PFSK-1 (cell line): ENCODE measurements around the gene NR6A1.

ENCODE experiments used
- FOXP2 ChIP-seq: optimal IDR thresholded peaks from 2 replicates; pipeline ENCODE3; 2011; ENCODE audit warnings: borderline replicate concordance, control low read depth, inconsistent platforms; ENCODE audit not compliant: insufficient read depth; ENCODE audit errors: extremely low read length, extremely low read depth
- POLR2AphosphoS5 ChIP-seq: IDR thresholded peaks from 2 replicates; pipeline ENCODE4 v1.6.1; 2012; ENCODE audit warnings: low read depth, mild to moderate bottlenecking, control low read depth, low read length, moderate library complexity
- REST ChIP-seq, 2 experiments: IDR thresholded peaks; 2 replicates each; pipeline versions ENCODE4 v1.6.1 to v1.8.0; 2011 to 2012; ENCODE audit warnings: low read depth in 2 of 2, low read length in 2 of 2, control low read depth in 1 of 2, inconsistent platforms in 1 of 2, mild to moderate bottlenecking in 1 of 2, moderate library complexity in 1 of 2; ENCODE audit not compliant: insufficient read depth in 1 of 2
- SIN3A ChIP-seq: IDR thresholded peaks from 2 replicates; pipeline ENCODE4 v1.6.1; 2012; ENCODE audit warnings: mild to moderate bottlenecking, low read length, moderate library complexity, borderline replicate concordance; ENCODE audit not compliant: insufficient read depth
- TAF1 ChIP-seq: IDR thresholded peaks from 2 replicates; pipeline ENCODE4 v1.6.1; 2012; ENCODE audit warnings: low read length, control low read depth, borderline replicate concordance; ENCODE audit not compliant: insufficient read depth

Gene NR6A1

GRCh38 chr9:124680049-124680448, 91.1 kb downstream of the NR6A1 start:
- no peak for TF ChIP-seq TAF1
- TF ChIP-seq FOXP2, result no peak
- TF ChIP-seq REST (IDR thresholded peaks at IDR 0.05; ENCODE audit: insufficient read depth in 1 of 2, low read depth in 2 of 2, low read length in 2 of 2), result no peak
- TF ChIP-seq SIN3A, result no peak
- TF ChIP-seq POLR2AphosphoS5, result no peak

GRCh38 chr9:124676159-124676551, 95.0 kb downstream of the NR6A1 start:
- TF ChIP-seq REST (IDR thresholded peaks at IDR 0.05; ENCODE audit: insufficient read depth in 1 of 2, low read depth in 2 of 2, low read length in 2 of 2) (no peak), POLR2AphosphoS5 (no peak), TAF1 (no peak)

- TF ChIP-seq SIN3A (no peak), TAF1 (no peak), REST (IDR thresholded peaks at IDR 0.05; ENCODE audit: insufficient read depth in 1 of 2, low read depth in 2 of 2, low read length in 2 of 2) (no peak), FOXP2 (no peak), POLR2AphosphoS5 (no peak)
These were observed 95.6 kb downstream of the NR6A1 start for GRCh38 chr9:124675261-124676158.

GRCh38 chr9:124674651-124675050, 96.5 kb downstream of the NR6A1 start:
- no peak for TF ChIP-seq REST (IDR thresholded peaks at IDR 0.05; ENCODE audit: insufficient read depth in 1 of 2, low read depth in 2 of 2, low read length in 2 of 2)
- no peak for TF ChIP-seq FOXP2
- no peak for TF ChIP-seq POLR2AphosphoS5
- TF ChIP-seq TAF1, result no peak
- no peak for TF ChIP-seq SIN3A

GRCh38 chr9:124673063-124673462, 98.0 kb downstream of the NR6A1 start:
- TF ChIP-seq TAF1, result no peak
- no peak for TF ChIP-seq SIN3A
- TF ChIP-seq FOXP2, result no peak
- TF ChIP-seq REST (IDR thresholded peaks at IDR 0.05; ENCODE audit: insufficient read depth in 1 of 2, low read depth in 2 of 2, low read length in 2 of 2), result no peak
- TF ChIP-seq POLR2AphosphoS5, result no peak
